ENCODE measurements around the gene WDR83.

WDR83 gene

GRCh38 chr19:12720296-12720695, 53.7 kb downstream of the WDR83 start:
- DNase-seq: no peak

- DNase-seq: no peak
Observed at GRCh38 chr19:12720851-12721655, 54.4 kb downstream of the WDR83 start.

GRCh38 chr19:12721656-12722565, 55.3 kb downstream of the WDR83 start:
- DNase-seq: peak; percentile 49

GRCh38 chr19:12722566-12723380, 56.2 kb downstream of the WDR83 start:
- peak; percentile 99 for DNase-seq

- DNase-seq: no peak
Observed at GRCh38 chr19:12723381-12723640, 56.7 kb downstream of the WDR83 start.

- DNase-seq: no peak
Observed at GRCh38 chr19:12723641-12724426, 57.2 kb downstream of the WDR83 start, which contains the start of gene TNPO2. Gene TNPO2 (minus strand): TSS chr19:12723932. CDS start chr19:12720977, 2,955 bp downstream.

All from NCI-H510A (cell line).